BJ (cell line): ENCODE measurements around the gene ZBTB33. TPM values are rescaled to one million over a fixed set of nuclear protein-coding genes. Genes with fewer than 3 reads are reported as not detected.

Experiments
- CTCF ChIA-PET: fragments of 350-600 bp; formaldehyde crosslinking; extraction: SDS; loops from one replicate; lab custom pipeline; 2021; ENCODE audit warnings: antibody characterized with exemption, inconsistent platforms; lab: Yijun Ruan, JAX
- POLR2A ChIA-PET: fragments of 300-600 bp; sonication (Branson Sonifier 250); formaldehyde crosslinking; extraction: SDS; loops from one replicate; lab custom pipeline; 2021; ENCODE audit warnings: antibody characterized with exemption; lab: Charles Lee
- DNase-seq: peaks from one replicate; pipeline ENCODE4 v3.0.0-alpha.2; 2011; ENCODE audit warnings: low read depth
- H3K27me3 ChIP-seq: 2 replicates; pipeline ENCODE4 v1.6.0; 2011; ENCODE audit warnings: low read length; ENCODE audit not compliant: control insufficient read depth, insufficient read depth
- H3K36me3 ChIP-seq: 2 replicates; pipeline ENCODE4 v1.5.1; 2011; ENCODE audit warnings: low read length; ENCODE audit not compliant: control insufficient read depth, insufficient read depth
- H3K4me3 ChIP-seq: 2 replicates; pipeline ENCODE4 v1.5.1; 2011; ENCODE audit warnings: low read depth, mild to moderate bottlenecking, control low read depth, low read length
- CTCF ChIP-seq: IDR thresholded peaks from 2 replicates; pipeline ENCODE4 v1.5.1; 2011; ENCODE audit warnings: low read depth, mild to moderate bottlenecking, control low read depth, inconsistent platforms, low read length, moderate library complexity; ENCODE audit not compliant: insufficient read depth
- polyA plus RNA-seq: library from polyadenylated mRNA; depleted of rRNA; stranded (reverse); fragments of >200 nt; gene quantifications from 2 replicates; pipeline ENCODE4 v1.2.3, GENCODE V29; 2011

Gene ZBTB33
- polyA plus RNA-seq, 1 experiment: 2.2 TPM

- H3K36me3 ChIP-seq: no peaks in the 10 kb centered on the region
- no peak for TF ChIP-seq CTCF
- CTCF ChIA-PET: no interaction called here
- H3K27me3 ChIP-seq: no peaks in the 10 kb centered on the region
- no peak overlapping the region for H3K4me3 ChIP-seq
- POLR2A ChIA-PET: no interaction called here
- no peak for DNase-seq
Measured at GRCh38 chrX:120297923-120298322, 47.3 kb downstream of the ZBTB33 start.

- no peak for DNase-seq
- H3K4me3 ChIP-seq: no peak overlapping the region
- H3K36me3 ChIP-seq: no peaks in the 10 kb centered on the region
- ChIA-PET CTCF (interaction anchor here (0.7 kb wide), 1 partner anchor 11 kb away, joined by 3 read pairs; the partner anchor contains the start of gene TMEM255A), POLR2A (no interaction called here)
- no peaks in the 10 kb centered on the region for H3K27me3 ChIP-seq
- TF ChIP-seq CTCF: no peak
Measured at GRCh38 chrX:120299928-120300327, 49.3 kb downstream of the ZBTB33 start.

- no peak for TF ChIP-seq CTCF
- DNase-seq: no peak
- ChIA-PET CTCF (no interaction called here), POLR2A (no interaction called here)
- H3K27me3 ChIP-seq: no peaks in the 10 kb centered on the region
- H3K4me3 ChIP-seq: no peak overlapping the region
- H3K36me3 ChIP-seq: no peaks in the 10 kb centered on the region
Measured at GRCh38 chrX:120301497-120301896, 50.9 kb downstream of the ZBTB33 start.

GRCh38 chrX:120301960-120302359 lies 51.3 kb downstream of the ZBTB33 start:
- Histone ChIP-seq H3K36me3 (no peaks in the 10 kb centered on the region), H3K4me3 (no peak overlapping the region), H3K27me3 (no peaks in the 10 kb centered on the region)
- no peak for TF ChIP-seq CTCF
- POLR2A ChIA-PET: no interaction called here
- CTCF ChIA-PET: no interaction called here
- DNase-seq: no peak

GRCh38 chrX:120302434-120302833 lies 51.8 kb downstream of the ZBTB33 start:
- ChIA-PET POLR2A (no interaction called here), CTCF (no interaction called here)
- no peak for DNase-seq
- no peak overlapping the region for H3K4me3 ChIP-seq
- H3K36me3 ChIP-seq: no peaks in the 10 kb centered on the region
- H3K27me3 ChIP-seq: no peaks in the 10 kb centered on the region
- TF ChIP-seq CTCF: no peak
